ENCODE measurements around the gene RBM28.

DNA sequence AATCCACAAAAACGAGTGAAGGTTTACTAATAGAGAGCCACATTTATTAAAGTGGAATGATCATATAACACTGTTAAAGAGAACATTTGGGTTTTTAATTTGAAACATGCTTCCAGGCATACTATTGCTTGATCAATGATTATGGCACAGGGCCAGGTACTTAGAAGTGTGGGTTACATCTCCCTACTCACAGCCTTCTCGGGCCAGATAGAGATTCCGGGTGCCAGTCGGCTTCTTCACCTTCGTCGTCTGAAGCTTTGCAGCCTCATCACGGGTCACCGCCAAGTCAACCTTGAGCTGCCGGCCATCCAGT is 19.4 kb downstream of the RBM28 start:
- TF ChIP-seq, protein P1, sequence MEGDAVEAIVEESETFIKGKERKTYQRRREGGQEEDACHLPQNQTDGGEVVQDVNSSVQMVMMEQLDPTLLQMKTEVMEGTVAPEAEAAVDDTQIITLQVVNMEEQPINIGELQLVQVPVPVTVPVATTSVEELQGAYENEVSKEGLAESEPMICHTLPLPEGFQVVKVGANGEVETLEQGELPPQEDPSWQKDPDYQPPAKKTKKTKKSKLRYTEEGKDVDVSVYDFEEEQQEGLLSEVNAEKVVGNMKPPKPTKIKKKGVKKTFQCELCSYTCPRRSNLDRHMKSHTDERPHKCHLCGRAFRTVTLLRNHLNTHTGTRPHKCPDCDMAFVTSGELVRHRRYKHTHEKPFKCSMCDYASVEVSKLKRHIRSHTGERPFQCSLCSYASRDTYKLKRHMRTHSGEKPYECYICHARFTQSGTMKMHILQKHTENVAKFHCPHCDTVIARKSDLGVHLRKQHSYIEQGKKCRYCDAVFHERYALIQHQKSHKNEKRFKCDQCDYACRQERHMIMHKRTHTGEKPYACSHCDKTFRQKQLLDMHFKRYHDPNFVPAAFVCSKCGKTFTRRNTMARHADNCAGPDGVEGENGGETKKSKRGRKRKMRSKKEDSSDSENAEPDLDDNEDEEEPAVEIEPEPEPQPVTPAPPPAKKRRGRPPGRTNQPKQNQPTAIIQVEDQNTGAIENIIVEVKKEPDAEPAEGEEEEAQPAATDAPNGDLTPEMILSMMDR (IDR thresholded peaks at IDR 0.05) = no peak
- no peak for TF ChIP-seq POLR2A (IDR thresholded peaks at IDR 0.05)

All from lower leg skin (tissue), 3 donors.